GM12872 (cell line): ENCODE data around the gene SRGAP3.

ENCODE experiments used
- CTCF ChIP-seq: IDR thresholded peaks from 3 replicates; pipeline ENCODE4 v1.5.1; 2011; ENCODE audit warnings: low read depth, mild to moderate bottlenecking, low read length, moderate library complexity; ENCODE audit not compliant: insufficient read depth

Gene SRGAP3

GRCh38 chr3:9101286-9101685 is 148.2 kb downstream of the SRGAP3 start:
- no peak for TF ChIP-seq CTCF

DNA sequence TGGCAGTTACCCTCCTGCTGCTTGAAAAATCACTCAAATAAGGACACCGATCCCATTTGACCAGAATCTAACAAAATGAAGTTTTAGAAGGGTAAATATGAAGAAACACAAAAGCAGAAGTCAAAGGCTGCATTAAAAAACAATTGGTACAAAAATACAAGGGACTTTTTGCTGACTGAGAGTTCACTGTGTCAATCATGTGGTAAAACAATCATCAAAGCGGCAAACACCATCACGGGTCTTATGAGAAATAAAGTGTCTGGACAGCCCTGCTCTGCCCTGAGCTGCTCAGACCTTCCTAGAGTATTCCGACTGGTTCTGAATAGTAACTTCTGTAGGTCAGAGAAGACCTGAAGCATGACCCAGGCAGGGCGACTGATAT is 148.9 kb downstream of the SRGAP3 start:
- TF ChIP-seq CTCF: no peak

DNA sequence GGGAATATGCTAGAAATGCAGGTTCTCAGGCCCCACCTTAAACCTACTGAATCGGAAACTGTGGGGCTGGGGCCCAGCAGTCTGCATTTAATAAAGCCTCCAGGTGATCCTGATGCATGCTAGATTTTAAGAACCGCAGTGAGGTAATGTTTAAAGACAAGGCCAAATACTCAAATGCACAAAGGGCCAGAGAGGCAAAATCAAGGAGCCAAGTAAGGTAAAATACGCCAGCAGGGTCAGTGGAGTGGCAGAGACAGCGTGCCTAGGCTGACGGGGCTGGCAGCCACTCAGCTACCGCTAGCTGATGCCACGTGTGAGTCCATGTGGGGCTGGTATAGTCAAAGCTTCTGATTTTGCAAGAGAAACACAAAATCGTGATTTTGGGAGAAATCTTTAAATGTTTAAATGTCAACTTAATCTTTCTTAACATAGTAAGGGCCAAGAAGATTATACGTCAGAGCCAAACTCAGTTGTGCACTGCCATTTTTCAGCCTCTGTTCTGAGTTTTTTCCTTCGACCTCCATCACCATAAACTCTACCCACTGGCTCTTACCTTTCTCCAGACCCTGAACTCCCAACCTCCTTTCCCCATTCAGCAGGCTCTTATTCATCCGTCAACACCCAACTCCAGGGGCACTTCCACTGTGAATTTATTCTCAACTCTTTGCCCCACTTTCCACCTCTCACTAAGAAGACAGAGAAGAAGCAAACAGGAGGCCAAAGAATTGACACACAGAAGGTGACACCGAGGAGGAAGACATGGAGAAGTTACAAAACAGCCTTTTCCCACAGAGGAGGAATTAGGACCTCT is 149.5 kb downstream of the SRGAP3 start:
- TF ChIP-seq CTCF: no peak

GRCh38 chr3:9098716-9099675 is 150.4 kb downstream of the SRGAP3 start:
- TF ChIP-seq CTCF: no peak

- TF ChIP-seq CTCF: no peak
Measured at GRCh38 chr3:9097495-9097894, 152.0 kb downstream of the SRGAP3 start.

GRCh38 chr3:9091486-9092235 is 157.8 kb downstream of the SRGAP3 start:
- TF ChIP-seq CTCF: no peak
